ENCODE results near the gene CROCC2.

CROCC2 gene

GRCh38 chr2:241003369-241003768 is 97.2 kb downstream of the CROCC2 start:
- Histone ChIP-seq H3K36me3 (ENCODE audit: control insufficient read depth in 2 of 2, insufficient read depth in 1 of 2, low read length in 2 of 2) (peaks cover 0 to 18% of the 10 kb centered on the region in 2 experiments; a peak in 1 of 3 replicates), H3K27ac (ENCODE audit: extremely low read depth, low read depth, low read length) (no peak overlapping the region), H3K4me3 (ENCODE audit: low read depth, low read length) (no peak overlapping the region), H3K9me3 (ENCODE audit: control insufficient read depth, insufficient read depth, low read depth, low read length) (no peaks in the 10 kb centered on the region), H3K4me1 (ENCODE audit: control insufficient read depth, insufficient read depth, low read length) (no peaks in the 10 kb centered on the region; the same call in 1 of the 2 replicates)
- CTCF ChIA-PET = no interaction called here
- TF ChIP-seq KLF7 (tag by site-specific recombination; IDR thresholded peaks at IDR 0.05; ENCODE audit: borderline replicate concordance) (no peak), KLF16 (tag by site-specific recombination; IDR thresholded peaks at IDR 0.05) (no peak), OSR2 (tag by site-specific recombination; IDR thresholded peaks at IDR 0.05) (no peak), ZNF18 (tag by site-specific recombination; IDR thresholded peaks at IDR 0.05) (no peak), ZNF214 (tag by site-specific recombination; IDR thresholded peaks at IDR 0.05; ENCODE audit: borderline replicate concordance) (no peak), ZNF621 (tag by site-specific recombination; IDR thresholded peaks at IDR 0.05) (no peak), ZNF677 (tag by site-specific recombination; IDR thresholded peaks at IDR 0.05) (no peak), ZBTB44 (tag by site-specific recombination; IDR thresholded peaks at IDR 0.05) (no peak)
- POLR2A ChIA-PET = no interaction called here

- ChIA-PET POLR2A (no interaction called here), CTCF (no interaction called here)
- H3K4me1 ChIP-seq (ENCODE audit: control insufficient read depth, insufficient read depth, low read length) = no peaks in the 10 kb centered on the region; the same call in 1 of the 2 replicates
- H3K27ac ChIP-seq (ENCODE audit: extremely low read depth, low read depth, low read length) = no peak overlapping the region
- TF ChIP-seq ZNF521 (tag by site-specific recombination; IDR thresholded peaks at IDR 0.05) (no peak), ZNF26 (tag by site-specific recombination; IDR thresholded peaks at IDR 0.05) (no peak), ZBTB20 (tag by site-specific recombination; IDR thresholded peaks at IDR 0.05) (no peak), ZNF768 (tag by site-specific recombination; IDR thresholded peaks at IDR 0.05) (no peak), ZFP3 (tag by site-specific recombination; IDR thresholded peaks at IDR 0.05; ENCODE audit: low read depth) (no peak), TRIM28 (IDR thresholded peaks at IDR 0.05; ENCODE audit: borderline replicate concordance, low read length) (0 out of 2 replicates have a peak, but pooled peaks have one; percentile 34), ZNF621 (tag by site-specific recombination; IDR thresholded peaks at IDR 0.05) (no peak), SETDB1 (IDR thresholded peaks at IDR 0.05; ENCODE audit: insufficient read length, low read length) (peak; percentile 97), ZNF140 (tag by site-specific recombination; IDR thresholded peaks at IDR 0.05) (no peak)
- no peaks in the 10 kb centered on the region for H3K9me3 ChIP-seq (ENCODE audit: control insufficient read depth, insufficient read depth, low read depth, low read length)
- H3K4me3 ChIP-seq (ENCODE audit: low read depth, low read length) = no peak overlapping the region
- peaks cover 0 to 18% of the 10 kb centered on the region in 2 experiments; a peak in 1 of 3 replicates for H3K36me3 ChIP-seq (ENCODE audit: control insufficient read depth in 2 of 2, insufficient read depth in 1 of 2, low read length in 2 of 2)
Measured at GRCh38 chr2:241003830-241004564, 97.9 kb downstream of the CROCC2 start.

GRCh38 chr2:241005569-241005968 is 99.4 kb downstream of the CROCC2 start:
- CTCF ChIA-PET = interaction anchor here (0.6 to 0.7 kb wide), 2 partner anchors 491 to 933 kb away, joined by 3 read pairs; no protein-coding TSS in a partner anchor
- no peak overlapping the region for H3K27ac ChIP-seq (ENCODE audit: extremely low read depth, low read depth, low read length)
- peaks cover 0 to 11% of the 10 kb centered on the region in 2 experiments; a peak in 1 of 3 replicates for H3K36me3 ChIP-seq (ENCODE audit: control insufficient read depth in 2 of 2, insufficient read depth in 1 of 2, low read length in 2 of 2)
- POLR2A ChIA-PET = no interaction called here
- peak; percentile 85 for TF ChIP-seq SETDB1 (IDR thresholded peaks at IDR 0.05; ENCODE audit: insufficient read length, low read length)
- no peak for TF ChIP-seq ZNF398 (tag by site-specific recombination; IDR thresholded peaks at IDR 0.05)
- peaks cover 11% of the 10 kb centered on the region for H3K4me1 ChIP-seq (ENCODE audit: control insufficient read depth, insufficient read depth, low read length)
- no peaks in the 10 kb centered on the region for H3K9me3 ChIP-seq (ENCODE audit: control insufficient read depth, insufficient read depth, low read depth, low read length)
- no peak overlapping the region for H3K4me3 ChIP-seq (ENCODE audit: low read depth, low read length)
